GM19239 (cell line): Measurements from ENCODE around the gene KRT76.

Experiments
- DNase-seq: peaks from one replicate; pipeline ENCODE4 v3.0.0; 2011; ENCODE audit warnings: low spot score; ENCODE audit not compliant: insufficient read length
- FAIRE-seq: peaks from 2 replicates; lab custom pipeline; 2011; peaks lifted over from hg19 to GRCh38; lab: Jason Lieb, UNC

Gene KRT76

GRCh38 chr12:52742196-52742580 lies 35.0 kb downstream of the KRT76 start:
- DNase-seq (no peak), FAIRE-seq (no peak)

DNA sequence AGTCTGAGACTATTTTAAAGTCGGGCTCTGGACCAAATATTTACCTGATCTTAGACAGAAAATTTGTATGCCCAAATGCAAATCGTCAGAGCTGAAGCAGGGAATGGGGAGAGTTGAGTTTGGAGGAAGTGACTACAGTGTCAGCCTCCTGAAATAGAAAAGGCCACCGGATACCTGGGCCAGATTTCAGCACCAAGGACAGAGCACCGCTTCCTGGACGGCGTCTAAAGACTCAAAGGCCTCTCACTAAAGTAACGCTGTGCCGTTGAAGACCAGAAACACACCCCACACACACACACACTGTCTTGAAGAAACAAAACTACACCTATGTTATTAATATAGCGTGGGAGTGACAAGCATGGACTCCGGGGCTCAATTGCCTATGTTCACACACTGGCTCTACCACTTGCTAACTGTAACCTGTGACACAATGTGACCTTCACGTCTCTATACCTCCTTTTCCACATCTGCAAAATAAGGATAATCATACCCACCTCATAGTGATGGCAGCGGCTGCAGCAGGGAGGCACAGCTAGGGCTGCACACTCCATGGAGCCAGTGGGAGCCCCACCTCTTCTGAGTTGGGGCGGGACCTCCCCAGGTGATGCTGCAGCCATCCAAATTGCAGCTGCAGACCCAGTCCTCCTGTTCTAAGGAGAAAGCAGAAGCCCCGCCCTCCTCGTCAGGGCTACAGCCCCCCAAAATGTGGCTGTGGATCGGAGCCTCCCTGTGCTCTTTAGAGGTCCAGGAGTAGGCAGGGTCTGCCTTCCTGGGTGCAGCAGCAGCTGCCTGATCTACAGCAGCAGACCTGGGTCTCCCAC lies 35.6 kb downstream of the KRT76 start:
- FAIRE-seq (no peak), DNase-seq (peak; percentile 33)

DNA sequence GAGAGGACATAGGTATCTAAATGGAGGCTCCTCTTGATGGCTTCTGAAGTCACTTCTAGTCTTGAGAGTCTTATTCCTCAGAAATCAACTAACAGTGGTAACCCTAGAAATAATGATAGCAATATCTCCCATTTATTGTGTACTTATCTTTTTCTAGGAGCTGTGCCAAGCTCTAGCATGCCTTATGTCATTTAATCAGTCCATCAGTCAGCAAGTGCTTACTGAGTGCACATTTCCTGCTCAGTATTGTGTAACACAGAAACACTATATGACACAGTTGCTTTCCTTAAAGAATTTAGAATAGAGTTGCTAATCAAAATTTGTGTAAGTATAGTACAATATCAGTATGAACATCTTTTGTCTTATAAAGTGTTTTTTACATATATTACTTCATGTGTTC lies 36.6 kb downstream of the KRT76 start:
- FAIRE-seq (no peak), DNase-seq (no peak)

DNA sequence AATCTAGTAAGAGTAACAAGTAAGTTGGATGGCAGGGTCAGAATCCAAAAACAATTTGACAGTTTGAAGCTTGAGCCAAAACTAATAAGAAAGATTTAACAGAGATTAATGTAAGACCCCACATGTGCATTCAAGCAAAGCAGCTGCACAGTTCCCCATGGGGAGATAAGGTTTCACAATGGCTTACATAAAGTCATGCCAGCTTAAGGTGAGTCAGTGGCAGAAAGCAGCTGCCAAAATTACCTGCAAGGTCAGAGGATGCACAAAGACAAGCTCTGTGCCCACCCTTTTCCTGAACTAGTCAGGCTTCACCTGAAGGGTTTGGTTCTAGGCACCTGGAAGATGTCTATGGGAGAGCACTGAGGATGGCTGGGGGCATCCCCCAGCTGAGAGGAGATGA lies 37.2 kb downstream of the KRT76 start:
- DNase-seq (no peak), FAIRE-seq (no peak)

DNA sequence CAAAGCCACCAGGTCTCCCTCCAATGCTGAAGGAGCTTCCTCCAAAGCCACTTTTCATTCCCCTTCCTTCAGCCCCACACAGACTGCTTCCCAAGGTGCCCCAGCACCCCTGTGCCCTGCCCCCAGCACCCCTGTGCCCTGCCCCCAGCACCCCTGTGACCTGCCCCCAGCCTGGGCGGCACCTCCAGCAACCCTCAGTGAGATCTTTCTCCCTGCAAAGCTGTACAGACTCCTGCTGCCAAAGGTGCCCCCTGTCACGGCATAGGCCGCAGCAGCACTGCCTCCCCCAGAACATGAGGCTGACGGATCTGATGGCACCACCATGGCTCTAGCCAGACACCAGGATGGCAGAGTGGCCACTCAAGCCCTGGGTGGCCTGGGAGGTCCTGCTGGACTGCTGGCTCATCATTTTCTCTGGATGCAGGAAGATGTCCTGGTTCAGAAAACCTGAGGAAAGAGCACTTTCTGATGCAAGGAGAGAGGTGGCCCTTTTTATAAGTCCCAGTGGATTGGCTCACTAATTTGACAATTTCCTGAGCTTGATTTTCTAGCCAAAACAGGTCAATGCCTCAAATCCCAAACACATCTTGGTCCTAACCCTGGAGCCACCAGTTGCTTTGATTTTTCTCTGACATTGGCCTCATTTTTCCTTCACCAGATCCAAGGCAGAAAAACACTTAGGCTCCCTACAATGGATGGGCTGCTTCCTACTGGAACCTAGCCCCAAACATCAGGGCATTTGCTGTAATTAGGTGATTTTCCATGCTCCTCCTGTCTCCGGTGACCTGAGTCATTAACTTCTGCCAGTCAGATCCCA lies 41.1 kb downstream of the KRT76 start:
- DNase-seq (no peak), FAIRE-seq (no peak)

- no peak for DNase-seq
- no peak for FAIRE-seq
These were observed 42.0 kb downstream of the KRT76 start for GRCh38 chr12:52735106-52735505.

DNA sequence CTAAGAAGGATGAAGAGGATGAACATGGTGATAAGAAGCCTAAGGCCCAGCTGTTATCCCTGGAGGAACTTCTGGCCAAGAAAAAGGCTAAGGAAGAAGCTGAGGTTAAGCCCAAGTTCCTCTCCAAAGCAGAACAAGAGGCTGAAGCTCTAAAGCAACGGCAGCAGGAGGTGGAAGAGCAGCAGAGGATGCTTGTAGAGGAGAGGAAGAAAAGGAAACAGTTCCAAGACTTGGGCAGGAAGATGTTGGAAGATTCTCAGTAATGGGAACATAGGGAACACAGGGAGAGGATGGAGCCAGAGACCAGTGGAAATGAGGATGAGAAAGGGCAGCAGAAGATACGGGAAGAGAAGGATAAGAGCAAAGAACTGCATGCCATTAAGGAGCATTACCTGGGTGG lies 46.4 kb downstream of the KRT76 start:
- FAIRE-seq (no peak), DNase-seq (no peak)

GRCh38 chr12:52730383-52730782 lies 46.8 kb downstream of the KRT76 start:
- DNase-seq (no peak), FAIRE-seq (no peak)

DNA sequence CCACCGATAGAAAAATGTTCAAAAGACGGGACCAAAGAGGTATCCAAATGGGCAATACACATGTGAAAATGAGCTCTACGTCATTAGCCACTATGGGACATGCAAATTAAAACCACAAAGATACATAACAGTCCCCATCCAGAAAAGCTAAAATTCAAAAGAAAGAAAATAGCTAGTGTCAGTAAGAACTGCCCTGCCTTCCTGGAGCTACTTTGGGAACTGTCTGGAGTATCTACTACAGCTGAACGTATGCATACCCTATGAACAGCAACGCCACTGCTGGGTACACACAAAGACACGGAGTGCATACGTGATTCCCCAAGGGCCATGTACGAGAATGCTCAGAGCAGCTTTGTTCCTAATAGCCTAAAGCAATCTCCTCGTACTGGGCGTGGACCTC lies 48.0 kb downstream of the KRT76 start:
- DNase-seq (no peak), FAIRE-seq (no peak)

DNA sequence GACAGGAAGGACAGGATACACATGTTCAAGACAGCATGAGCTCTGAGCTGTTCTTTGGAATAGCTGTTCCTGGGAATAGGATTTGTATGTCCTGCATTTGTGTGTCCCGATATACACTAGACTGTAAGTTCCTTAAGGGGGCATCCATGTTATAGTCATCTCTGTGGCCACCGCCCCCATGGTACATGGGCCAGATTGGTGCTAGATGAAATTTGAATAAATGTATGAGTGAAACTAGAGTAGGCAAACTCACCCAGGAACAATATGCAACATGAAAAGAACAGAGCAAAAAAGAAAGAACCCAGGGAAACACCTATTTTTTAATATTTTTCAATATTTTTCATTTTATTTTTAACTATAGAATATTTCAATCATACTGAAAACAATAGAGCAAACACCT lies 48.8 kb downstream of the KRT76 start:
- FAIRE-seq, result no peak
- no peak for DNase-seq

- FAIRE-seq, result no peak
These were observed 50.1 kb downstream of the KRT76 start for GRCh38 chr12:52727037-52727436.

GRCh38 chr12:52726451-52726850 lies 50.7 kb downstream of the KRT76 start:
- DNase-seq (no peak), FAIRE-seq (no peak)

More at GRCh38 chr12:52727037-52727436, 50.1 kb downstream of the KRT76 start:
- DNase-seq, result no peak

DNA sequence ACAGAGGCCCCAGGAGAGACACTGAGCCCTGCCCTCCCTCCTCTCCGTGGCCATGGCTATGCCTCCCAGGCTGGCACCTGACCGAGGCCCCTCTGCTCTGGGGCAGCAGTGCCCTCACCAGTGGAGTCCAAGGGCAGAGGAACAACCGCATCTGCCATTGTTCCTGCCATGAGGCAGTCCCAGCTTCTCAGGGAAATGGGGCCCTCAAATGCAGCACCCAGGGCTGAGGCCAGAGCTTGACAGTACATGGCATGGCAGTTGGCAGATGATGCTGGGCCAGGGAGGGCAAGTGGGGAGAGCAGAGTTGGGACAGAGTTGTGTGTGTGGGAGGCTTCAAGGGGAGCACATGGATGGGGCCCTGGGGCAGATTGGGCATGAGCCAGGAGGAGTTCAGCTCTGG lies 52.8 kb downstream of the KRT76 start:
- DNase-seq (no peak), FAIRE-seq (no peak)

DNA sequence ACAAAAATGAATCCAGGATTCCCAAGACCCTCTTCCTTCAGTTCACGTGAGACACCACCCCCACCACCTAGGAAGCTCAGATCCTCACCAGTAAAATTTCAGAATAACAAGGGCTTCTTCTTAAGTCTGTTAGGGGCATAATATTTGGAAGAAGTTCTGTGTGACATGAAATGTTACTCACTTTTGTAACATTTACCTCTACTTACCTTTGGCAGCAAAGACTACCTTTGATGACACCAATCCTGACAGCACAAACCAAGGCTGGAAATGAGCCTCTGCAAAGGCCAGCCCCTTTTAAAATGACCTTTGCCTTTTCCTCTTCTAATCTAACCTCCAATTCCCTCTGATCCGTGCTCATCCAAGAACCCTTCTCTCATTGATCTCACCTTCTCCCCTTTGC lies 54.5 kb downstream of the KRT76 start:
- DNase-seq (no peak), FAIRE-seq (no peak)

DNA sequence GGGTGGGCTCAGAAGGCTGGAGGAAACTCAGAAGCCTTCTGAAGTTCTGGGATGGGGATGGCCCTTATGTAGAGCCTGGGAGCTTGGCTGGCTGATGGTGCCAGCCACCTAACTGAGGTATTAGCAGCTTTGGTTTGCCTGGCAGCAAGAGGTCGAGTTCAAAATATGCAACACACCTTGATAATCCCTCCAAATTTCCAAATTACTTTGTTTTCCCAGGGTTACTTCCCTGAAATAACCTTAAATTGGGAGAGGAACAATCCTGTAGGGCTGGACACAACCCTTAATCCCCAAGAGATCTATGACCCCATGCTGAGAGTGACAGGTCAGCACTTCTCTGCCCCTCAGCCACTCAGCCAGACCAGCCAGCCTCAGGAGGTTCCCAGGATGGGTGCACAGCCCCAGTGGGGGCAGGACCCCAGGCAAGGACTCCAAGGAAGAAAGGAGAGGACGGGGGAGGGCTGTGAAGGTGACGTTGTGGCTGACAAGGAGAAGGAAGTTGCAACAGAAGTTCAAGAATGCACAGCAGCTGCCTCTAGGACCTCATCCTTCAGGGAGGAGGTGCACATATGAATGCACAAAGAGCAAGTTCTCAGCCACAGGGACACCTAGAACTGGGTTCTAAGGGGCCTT lies 55.2 kb downstream of the KRT76 start:
- no peak for FAIRE-seq
- DNase-seq, result no peak

- DNase-seq (no peak), FAIRE-seq (no peak)
These were observed 56.7 kb downstream of the KRT76 start for GRCh38 chr12:52720365-52720886.
